ENCODE data around the gene ACAD8.

ACAD8 gene

GRCh38 chr11:134260503-134260902, 7.1 kb downstream of the ACAD8 start:
- no peak overlapping the region for H2AFZ ChIP-seq (ENCODE audit: low read length)
- H3K4me2 ChIP-seq (ENCODE audit: low read depth, low read length, poor library complexity, severe bottlenecking), result peak overlapping the region; percentile 73
- TF ChIP-seq EZH2phosphoT487 (IDR thresholded peaks at IDR 0.05; ENCODE audit: borderline replicate concordance) (no peak), CTCF (conservative IDR thresholded peaks at IDR 0.05; ENCODE audit: low read length) (no peak)
- no peaks in the 10 kb centered on the region for H3K27me3 ChIP-seq (ENCODE audit: insufficient read depth, low read length, poor library complexity, severe bottlenecking)
- peaks cover 54% of the 10 kb centered on the region for H3K4me1 ChIP-seq (ENCODE audit: insufficient read depth, low read length, poor library complexity, severe bottlenecking)
- H3F3A ChIP-seq (ENCODE audit: low read depth), result no peaks in the 10 kb centered on the region
- no peaks in the 10 kb centered on the region for H3K9me2 ChIP-seq (replicated peaks; ENCODE audit: low read depth, low read length)
- peak overlapping the region; percentile 55 for H3K9ac ChIP-seq (ENCODE audit: low read depth, low read length, poor library complexity, severe bottlenecking)
- peak overlapping the region; percentile 50 for H3K4me3 ChIP-seq (ENCODE audit: low read length, poor library complexity, severe bottlenecking)
- H3K36me3 ChIP-seq (ENCODE audit: insufficient read depth, low read length), result peaks cover 9% of the 10 kb centered on the region; the same call in 1 of the 2 replicates
- H3K79me2 ChIP-seq (ENCODE audit: insufficient read depth, low read length), result no peaks in the 10 kb centered on the region; the same call in 1 of the 2 replicates
- no peaks in the 10 kb centered on the region for H4K20me1 ChIP-seq (ENCODE audit: insufficient read depth, low read length, poor library complexity, severe bottlenecking)
- no peaks in the 10 kb centered on the region for H3K9me3 ChIP-seq (ENCODE audit: insufficient read depth, low read depth, low read length)

DNA sequence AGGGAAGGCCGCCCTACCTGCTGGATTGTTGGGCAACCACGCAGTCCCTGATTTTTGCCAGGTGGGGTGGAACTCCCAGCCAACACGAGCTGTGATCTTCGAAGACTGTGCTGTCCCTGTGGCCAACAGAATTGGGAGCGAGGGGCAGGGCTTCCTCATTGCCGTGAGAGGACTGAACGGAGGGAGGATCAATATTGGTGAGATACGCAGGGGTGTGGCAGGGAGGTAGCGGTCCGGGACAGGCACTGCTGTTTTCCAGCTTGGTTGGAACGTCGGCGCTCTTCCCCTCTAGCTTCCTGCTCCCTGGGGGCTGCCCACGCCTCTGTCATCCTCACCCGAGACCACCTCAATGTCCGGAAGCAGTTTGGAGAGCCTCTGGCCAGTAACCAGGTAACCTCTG, 7.6 kb downstream of the ACAD8 start:
- H3K9me2 ChIP-seq (replicated peaks; ENCODE audit: low read depth, low read length), result no peaks in the 10 kb centered on the region
- H3K36me3 ChIP-seq (ENCODE audit: insufficient read depth, low read length), result peaks cover 9% of the 10 kb centered on the region; the same call in 1 of the 2 replicates
- peak overlapping the region; percentile 50 for H3K4me3 ChIP-seq (ENCODE audit: low read length, poor library complexity, severe bottlenecking)
- H2AFZ ChIP-seq (ENCODE audit: low read length), result no peak overlapping the region
- peak overlapping the region; percentile 73 for H3K4me2 ChIP-seq (ENCODE audit: low read depth, low read length, poor library complexity, severe bottlenecking)
- peaks cover 59% of the 10 kb centered on the region for H3K4me1 ChIP-seq (ENCODE audit: insufficient read depth, low read length, poor library complexity, severe bottlenecking)
- no peaks in the 10 kb centered on the region for H3K27me3 ChIP-seq (ENCODE audit: insufficient read depth, low read length, poor library complexity, severe bottlenecking)
- H3K9ac ChIP-seq (ENCODE audit: low read depth, low read length, poor library complexity, severe bottlenecking), result peak overlapping the region; percentile 55
- H3K79me2 ChIP-seq (ENCODE audit: insufficient read depth, low read length), result no peaks in the 10 kb centered on the region; the same call in 1 of the 2 replicates
- no peaks in the 10 kb centered on the region for H4K20me1 ChIP-seq (ENCODE audit: insufficient read depth, low read length, poor library complexity, severe bottlenecking)
- no peaks in the 10 kb centered on the region for H3F3A ChIP-seq (ENCODE audit: low read depth)
- H3K9me3 ChIP-seq (ENCODE audit: insufficient read depth, low read depth, low read length), result no peaks in the 10 kb centered on the region
- TF ChIP-seq CTCF (conservative IDR thresholded peaks at IDR 0.05; ENCODE audit: low read length) (no peak), EZH2phosphoT487 (IDR thresholded peaks at IDR 0.05; ENCODE audit: borderline replicate concordance) (no peak)

DNA sequence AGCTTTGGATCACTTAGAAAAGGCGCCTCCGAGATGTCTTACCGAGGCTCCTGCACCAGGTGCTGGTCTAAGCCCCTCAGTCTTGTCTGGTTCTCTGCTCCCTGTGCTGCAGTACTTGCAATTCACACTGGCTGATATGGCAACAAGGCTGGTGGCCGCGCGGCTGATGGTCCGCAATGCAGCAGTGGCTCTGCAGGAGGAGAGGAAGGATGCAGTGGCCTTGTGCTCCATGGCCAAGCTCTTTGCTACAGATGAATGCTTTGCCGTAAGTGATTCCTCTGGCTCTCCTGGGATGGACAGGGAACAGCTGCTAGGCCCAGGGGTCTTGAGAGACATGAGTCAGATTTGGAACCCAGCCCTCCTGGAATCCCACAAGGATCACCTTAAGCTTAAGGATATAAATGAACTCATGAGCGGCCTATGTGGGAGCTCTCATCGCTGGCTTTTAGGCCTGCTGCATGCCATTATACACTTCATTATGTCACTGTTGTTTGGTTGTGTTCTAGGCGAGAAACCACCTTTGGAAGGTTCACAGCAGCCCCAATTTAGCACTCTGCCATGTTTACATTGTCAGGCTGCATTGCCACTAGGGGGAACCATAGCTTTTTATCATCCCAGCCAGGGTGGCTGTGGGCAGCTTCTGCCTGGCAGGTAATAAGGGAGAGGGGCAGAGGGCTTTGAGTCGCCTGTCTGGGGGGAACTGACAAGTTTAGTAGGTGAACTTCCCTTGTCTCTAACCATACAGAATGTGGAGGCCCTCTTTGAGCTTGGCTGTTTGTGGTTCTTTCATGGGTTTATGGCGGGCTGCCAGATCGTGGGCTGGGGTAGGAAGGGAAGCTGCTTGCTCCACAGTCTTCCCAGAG, 8.5 kb downstream of the ACAD8 start:
- no peaks in the 10 kb centered on the region for H3K27me3 ChIP-seq (ENCODE audit: insufficient read depth, low read length, poor library complexity, severe bottlenecking)
- H3K4me1 ChIP-seq (ENCODE audit: insufficient read depth, low read length, poor library complexity, severe bottlenecking), result peaks cover 68% of the 10 kb centered on the region
- no peaks in the 10 kb centered on the region; the same call in 1 of the 2 replicates for H3K79me2 ChIP-seq (ENCODE audit: insufficient read depth, low read length)
- TF ChIP-seq EZH2phosphoT487 (IDR thresholded peaks at IDR 0.05; ENCODE audit: borderline replicate concordance), result no peak
- peak; percentile 80 for TF ChIP-seq CTCF (conservative IDR thresholded peaks at IDR 0.05; ENCODE audit: low read length)
- no peaks in the 10 kb centered on the region for H3F3A ChIP-seq (ENCODE audit: low read depth)
- peak overlapping the region; percentile 73 for H3K4me2 ChIP-seq (ENCODE audit: low read depth, low read length, poor library complexity, severe bottlenecking)
- H3K4me3 ChIP-seq (ENCODE audit: low read length, poor library complexity, severe bottlenecking), result peak overlapping the region; percentile 10
- peaks cover 9% of the 10 kb centered on the region; the same call in 1 of the 2 replicates for H3K36me3 ChIP-seq (ENCODE audit: insufficient read depth, low read length)
- H4K20me1 ChIP-seq (ENCODE audit: insufficient read depth, low read length, poor library complexity, severe bottlenecking), result no peaks in the 10 kb centered on the region
- no peak overlapping the region for H2AFZ ChIP-seq (ENCODE audit: low read length)
- H3K9me3 ChIP-seq (ENCODE audit: insufficient read depth, low read depth, low read length), result no peaks in the 10 kb centered on the region
- peak overlapping the region; percentile 55 for H3K9ac ChIP-seq (ENCODE audit: low read depth, low read length, poor library complexity, severe bottlenecking)
- H3K9me2 ChIP-seq (replicated peaks; ENCODE audit: low read depth, low read length), result no peaks in the 10 kb centered on the region
